Ramos (cell line): ENCODE measurements around the gene CDH12.

ENCODE experiments used
- in situ Hi-C: fragments of 300-500 bp; cut with MboI; formaldehyde crosslinking; loops from one replicate; pipeline ENCODE4 v1.14.3; 2022; ENCODE audit warnings: low sequenced_read_pairs; ENCODE audit not compliant: unreplicated experiment

CDH12 gene

GRCh38 chr5:21910731-21911130 is 942.4 kb downstream of the CDH12 start:
- in situ Hi-C loops, result no loop called here

- in situ Hi-C loops, result no loop called here
Observed at GRCh38 chr5:21895766-21896350, 957.3 kb downstream of the CDH12 start.

DNA sequence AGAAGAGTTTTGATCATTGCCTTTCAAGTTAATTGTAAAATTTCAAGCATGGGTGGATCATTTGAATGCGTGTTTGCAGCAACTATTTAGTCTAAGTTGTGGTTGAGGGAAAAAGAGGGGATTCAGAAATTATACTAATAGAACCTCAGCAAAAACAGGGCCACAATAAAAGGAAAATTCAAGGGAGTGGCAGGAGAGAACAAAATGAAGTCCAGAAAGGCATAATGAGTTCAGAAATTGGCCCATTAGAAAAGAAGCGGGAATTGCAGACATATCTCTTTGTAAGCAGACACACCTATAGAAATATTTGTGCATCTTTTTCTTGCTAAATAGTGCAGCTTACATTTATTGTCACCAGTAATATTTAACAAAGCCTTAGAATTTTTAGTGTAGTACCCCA is 960.0 kb downstream of the CDH12 start:
- in situ Hi-C loops, result no loop called here

DNA sequence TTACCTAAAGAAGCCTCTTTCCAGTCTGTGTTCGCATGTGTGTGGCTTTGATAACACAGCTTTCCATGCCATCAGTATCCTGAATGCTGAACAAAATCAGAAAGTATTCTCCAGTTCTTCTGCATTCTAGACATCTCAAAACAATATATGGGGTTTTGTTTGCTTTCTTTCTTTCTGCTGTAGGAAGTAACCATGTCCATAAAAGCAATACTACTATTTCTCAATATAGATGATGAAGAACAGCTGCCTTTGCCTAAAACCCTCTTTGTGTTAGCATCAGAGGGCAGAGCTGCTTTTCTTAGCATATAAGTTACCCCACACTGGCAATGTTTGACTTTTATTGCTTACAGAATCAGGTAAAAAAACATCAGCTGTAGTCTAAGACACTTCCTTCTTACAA is 963.6 kb downstream of the CDH12 start:
- in situ Hi-C loops, result no loop called here

GRCh38 chr5:21882074-21882745 is 970.9 kb downstream of the CDH12 start:
- in situ Hi-C loops, result no loop called here

GRCh38 chr5:21880164-21880563 is 973.0 kb downstream of the CDH12 start:
- in situ Hi-C loops, result no loop called here

GRCh38 chr5:21862986-21863385 is 990.2 kb downstream of the CDH12 start:
- in situ Hi-C loops, result no loop called here

DNA sequence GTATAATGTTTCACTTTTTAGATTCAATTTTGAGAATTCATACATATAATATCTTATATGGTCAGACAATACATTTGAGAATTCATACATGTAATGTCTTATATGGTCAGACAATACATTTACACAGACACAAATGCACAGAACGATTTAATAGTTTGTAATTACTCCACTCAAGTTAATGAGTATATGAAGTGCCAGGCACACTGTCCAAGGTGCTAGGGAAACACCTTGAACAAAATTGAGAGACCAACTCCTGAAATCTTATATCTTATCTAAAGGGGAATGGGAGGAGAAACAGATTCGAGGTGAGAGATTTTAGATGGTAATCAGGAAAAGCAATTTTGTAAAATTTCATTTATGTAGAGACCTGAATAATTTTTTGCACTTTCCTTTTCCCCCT is 994.7 kb downstream of the CDH12 start:
- in situ Hi-C loops, result no loop called here

DNA sequence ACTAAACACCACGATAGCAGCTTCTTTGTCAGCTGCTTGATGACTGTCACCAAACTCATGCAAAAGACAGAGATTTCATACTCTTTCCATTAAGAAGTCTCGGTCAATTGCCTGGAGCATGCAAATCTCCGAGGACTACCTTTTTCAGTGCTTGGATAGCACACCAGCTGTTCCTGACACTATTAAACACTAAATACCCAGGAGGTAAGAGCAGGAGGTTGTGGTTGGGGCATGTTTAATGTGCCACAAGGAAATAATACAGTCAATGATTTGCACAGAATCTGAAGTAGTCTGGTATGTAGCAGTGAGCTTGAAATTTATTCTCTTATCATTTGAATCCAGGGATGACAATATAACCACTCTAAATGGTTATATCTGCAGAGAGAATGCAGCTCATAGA is 996.2 kb downstream of the CDH12 start:
- in situ Hi-C loops, result no loop called here

DNA sequence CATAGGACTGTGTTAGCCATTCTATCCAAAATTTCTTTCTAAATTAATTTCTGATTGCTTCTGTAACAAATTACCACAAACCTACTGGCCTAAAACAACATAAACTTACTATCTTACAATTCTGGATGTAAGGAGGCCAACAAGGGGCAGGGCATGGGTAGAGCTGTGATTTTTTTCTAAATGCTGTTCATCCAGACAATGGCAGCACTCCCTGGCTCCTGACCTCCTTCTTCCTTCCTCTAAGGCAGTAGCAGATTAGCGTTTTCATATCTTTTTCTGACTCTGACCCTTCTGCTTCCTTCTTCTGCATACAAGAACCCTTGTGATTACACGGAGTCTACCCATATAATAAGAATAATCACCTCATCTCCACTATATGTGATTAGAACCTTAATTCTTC is 1005.8 kb downstream of the CDH12 start:
- in situ Hi-C loops, result no loop called here

DNA sequence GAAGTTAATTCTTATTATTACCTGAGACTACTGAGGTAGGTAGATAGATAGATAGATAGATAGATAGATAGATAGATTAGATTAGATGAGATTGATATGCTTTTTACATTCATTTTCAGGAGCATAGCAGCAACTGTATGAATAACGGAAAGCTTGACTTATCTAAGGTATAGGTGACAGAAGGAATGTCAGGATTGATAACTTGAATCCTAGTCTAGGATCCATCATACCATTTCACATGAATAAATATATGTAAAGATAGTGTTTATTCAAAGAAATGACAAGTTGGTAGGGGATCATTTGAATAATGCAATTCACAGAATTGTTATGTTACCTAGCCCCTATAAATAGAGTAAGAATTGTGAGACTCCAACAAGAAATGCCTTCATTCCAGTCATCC is 1008.2 kb downstream of the CDH12 start:
- in situ Hi-C loops, result no loop called here

- in situ Hi-C loops, result no loop called here
Observed at GRCh38 chr5:21834863-21835262, 1018.3 kb downstream of the CDH12 start.

- in situ Hi-C loops, result no loop called here
Observed at GRCh38 chr5:21831145-21831787, 1021.9 kb downstream of the CDH12 start.

- in situ Hi-C loops, result no loop called here
Observed at GRCh38 chr5:21826884-21827283, 1026.3 kb downstream of the CDH12 start.

- in situ Hi-C loops, result no loop called here
Observed at GRCh38 chr5:21823588-21823987, 1029.6 kb downstream of the CDH12 start.

- in situ Hi-C loops, result no loop called here
Observed at GRCh38 chr5:21823076-21823574, 1030.0 kb downstream of the CDH12 start.

- in situ Hi-C loops, result no loop called here
Observed at GRCh38 chr5:21820527-21820926, 1032.6 kb downstream of the CDH12 start.

DNA sequence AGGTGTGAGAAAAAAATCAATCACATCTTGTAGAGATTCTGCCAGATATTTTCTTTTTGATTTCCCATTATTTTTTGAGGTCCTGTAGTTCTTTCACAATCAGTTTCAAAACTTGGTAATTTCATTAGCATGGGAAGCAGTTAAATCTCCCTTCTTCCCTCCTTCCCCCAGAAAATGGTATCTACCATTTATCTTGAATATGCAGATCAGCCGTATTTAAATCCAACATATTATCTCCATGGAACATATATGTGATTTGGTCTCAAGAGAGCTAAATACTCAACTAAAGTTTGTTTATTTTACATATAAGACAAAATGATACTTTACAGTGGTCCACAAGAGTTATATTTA is 1034.8 kb downstream of the CDH12 start:
- in situ Hi-C loops, result no loop called here

DNA sequence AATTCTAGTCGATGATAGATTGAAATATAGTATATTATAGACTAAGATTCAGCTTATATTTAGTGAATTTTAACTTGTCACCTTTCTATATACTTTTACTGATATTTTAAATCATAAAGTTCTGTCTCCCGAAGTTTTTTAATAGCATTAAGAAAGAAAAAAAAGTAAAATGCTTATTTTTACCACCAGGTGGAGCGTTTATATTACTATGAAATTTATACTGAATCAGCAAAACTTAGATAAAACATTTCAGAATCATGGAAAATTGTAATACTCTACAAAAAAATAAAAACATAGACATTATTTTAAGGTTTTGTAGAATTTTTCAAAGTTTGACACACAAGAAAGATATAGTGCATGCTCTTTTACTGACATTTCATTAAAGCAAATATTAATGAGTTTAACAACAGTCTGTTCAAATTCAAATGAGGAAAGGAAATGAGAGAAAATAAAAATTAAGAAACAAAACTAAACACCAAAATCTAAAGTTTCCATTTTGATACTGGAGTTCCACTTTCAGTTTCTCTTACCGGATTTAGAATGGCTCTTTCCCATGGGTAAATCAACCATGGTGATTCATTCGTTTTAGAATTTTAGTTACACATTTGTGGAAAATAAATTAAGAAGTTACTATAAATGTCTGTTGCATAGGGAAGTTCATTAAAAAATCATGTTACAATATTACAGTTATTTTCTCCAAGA is 1035.3 kb downstream of the CDH12 start:
- in situ Hi-C loops, result no loop called here

DNA sequence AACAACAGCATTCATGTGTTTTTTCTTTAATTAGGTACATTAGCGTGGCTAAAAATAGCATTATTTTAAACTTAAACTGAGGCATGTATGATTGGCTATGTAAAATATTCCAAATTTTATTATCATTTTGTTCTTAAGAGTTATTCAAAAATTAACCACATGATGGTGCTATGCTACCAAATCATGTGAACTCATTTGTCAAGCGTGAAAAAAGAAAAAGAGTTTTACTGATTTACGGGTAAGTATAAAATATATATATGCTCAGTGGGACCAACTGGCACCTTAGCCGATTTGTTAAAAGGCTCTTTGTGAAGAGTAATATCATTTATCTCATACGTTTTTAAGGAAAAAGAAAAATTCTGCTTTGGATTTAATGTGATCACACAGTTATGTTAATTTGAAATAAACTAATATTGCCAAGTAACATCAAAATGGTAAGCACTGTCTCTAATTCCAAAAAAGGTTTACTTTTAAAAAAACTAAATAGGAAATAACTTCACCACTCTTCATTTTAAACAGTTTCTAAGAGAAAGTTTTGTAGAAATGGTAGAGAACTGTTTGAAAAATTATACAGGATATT is 1042.3 kb downstream of the CDH12 start:
- in situ Hi-C loops, result no loop called here

DNA sequence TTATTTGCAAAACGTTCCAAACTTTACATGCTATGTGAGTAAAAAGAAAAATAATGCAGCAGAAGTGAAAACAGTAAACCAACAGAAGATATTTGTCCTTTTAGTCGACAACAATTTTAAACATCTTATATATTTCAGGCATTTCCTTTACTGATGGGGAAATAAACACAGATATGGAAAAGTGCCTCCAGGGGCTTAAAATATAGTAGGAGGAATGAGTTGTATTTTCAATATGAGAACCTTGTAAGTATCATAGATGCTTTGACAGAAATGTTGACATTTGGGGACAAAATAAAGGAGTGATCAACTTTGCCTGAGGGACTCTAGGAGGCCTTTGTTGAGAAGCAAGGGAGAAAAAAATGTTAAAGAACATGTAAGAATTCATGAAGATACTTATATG is 1043.5 kb downstream of the CDH12 start:
- in situ Hi-C loops, result no loop called here
